ENCODE data around the gene MROH7. TPM values are rescaled to one million over a fixed set of nuclear protein-coding genes. Genes with fewer than 3 reads are reported as not detected.

Gene MROH7
- total RNA-seq, 2 donors from 2014 or later: 3.7 to 5.5 TPM

DNA sequence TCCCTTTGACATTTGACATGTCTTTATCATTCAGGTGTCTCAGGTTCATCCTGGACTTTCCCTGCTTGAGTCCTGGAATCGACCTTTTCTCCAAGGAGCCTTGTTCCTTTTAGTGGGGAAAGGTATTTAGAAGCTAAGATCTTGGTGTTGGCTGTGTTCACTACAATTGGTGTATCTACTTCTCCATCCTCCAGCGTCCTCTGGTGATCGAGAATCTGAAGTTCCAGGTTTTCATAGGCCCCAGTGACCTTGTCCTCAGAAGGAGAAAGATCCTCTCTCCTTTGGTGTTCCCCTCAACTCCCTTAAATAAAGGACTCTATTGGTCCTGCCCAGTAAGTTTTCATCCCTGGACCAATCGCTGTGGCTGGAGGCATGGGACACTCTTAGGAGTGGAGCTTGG is 22.1 kb downstream of the MROH7 start:
- H3K4me3 ChIP-seq: no peak overlapping the region
- H3K9ac ChIP-seq (ENCODE audit: low read depth in 2 of 2, low read length in 2 of 2): no peak overlapping the region
- H3K9me3 ChIP-seq: no peaks in the 10 kb centered on the region
- no peak overlapping the region for H3K27ac ChIP-seq
- DNase-seq: no peak
- H3K27me3 ChIP-seq: no peaks in the 10 kb centered on the region
- TF ChIP-seq, protein P1, sequence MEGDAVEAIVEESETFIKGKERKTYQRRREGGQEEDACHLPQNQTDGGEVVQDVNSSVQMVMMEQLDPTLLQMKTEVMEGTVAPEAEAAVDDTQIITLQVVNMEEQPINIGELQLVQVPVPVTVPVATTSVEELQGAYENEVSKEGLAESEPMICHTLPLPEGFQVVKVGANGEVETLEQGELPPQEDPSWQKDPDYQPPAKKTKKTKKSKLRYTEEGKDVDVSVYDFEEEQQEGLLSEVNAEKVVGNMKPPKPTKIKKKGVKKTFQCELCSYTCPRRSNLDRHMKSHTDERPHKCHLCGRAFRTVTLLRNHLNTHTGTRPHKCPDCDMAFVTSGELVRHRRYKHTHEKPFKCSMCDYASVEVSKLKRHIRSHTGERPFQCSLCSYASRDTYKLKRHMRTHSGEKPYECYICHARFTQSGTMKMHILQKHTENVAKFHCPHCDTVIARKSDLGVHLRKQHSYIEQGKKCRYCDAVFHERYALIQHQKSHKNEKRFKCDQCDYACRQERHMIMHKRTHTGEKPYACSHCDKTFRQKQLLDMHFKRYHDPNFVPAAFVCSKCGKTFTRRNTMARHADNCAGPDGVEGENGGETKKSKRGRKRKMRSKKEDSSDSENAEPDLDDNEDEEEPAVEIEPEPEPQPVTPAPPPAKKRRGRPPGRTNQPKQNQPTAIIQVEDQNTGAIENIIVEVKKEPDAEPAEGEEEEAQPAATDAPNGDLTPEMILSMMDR (IDR thresholded peaks at IDR 0.05): no peak
- intact Hi-C loops (cut with DNase I): no loop called here
- H3K4me1 ChIP-seq: no peaks in the 10 kb centered on the region
- no peaks in the 10 kb centered on the region for H3K36me3 ChIP-seq

DNA sequence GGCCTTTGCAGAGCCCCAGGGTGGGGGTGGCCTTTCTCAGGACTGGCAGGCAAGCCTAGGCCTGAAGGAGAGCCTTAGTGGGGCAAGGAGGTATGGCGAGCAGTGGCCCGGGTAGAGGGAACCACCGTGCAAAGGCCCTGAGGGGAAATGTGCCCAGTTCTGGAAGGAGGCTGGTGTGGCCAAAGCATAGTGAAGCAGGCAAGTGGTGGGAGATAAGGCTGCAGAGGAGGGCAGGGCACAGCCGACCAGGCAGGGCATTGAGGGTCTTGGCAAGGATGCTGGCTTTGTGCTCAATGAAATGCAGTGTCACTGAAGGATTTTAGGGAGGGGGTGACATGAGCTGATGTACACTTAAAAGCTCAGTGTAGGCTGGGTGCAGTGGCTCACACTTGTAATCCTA is 22.8 kb downstream of the MROH7 start:
- no peak for DNase-seq
- intact Hi-C loops (cut with DNase I): no loop called here

DNA sequence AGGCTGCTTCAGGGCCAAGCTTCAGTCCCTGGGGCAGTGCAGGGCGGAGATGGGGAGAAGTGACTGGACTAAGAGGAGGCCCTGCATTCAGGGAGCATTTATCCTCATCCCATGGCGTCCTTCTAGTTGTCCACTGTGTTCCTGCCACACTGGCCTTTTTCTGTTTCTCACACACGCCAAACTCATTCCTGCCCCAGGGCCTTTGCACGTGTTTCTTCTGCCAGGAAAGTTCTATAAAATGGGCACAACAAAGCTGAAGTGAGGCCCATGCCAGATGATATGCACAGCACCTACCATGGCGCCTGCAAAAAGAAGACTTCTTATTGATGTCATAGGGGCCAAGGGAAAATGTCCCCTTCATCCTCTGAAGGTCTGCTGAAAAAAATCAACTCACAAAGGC is 24.3 kb downstream of the MROH7 start:
- Histone ChIP-seq H3K9me3 (no peaks in the 10 kb centered on the region), H3K4me3 (no peak overlapping the region), H3K36me3 (no peaks in the 10 kb centered on the region), H3K9ac (ENCODE audit: low read depth in 2 of 2, low read length in 2 of 2) (no peak overlapping the region), H3K27me3 (no peaks in the 10 kb centered on the region), H3K27ac (no peak overlapping the region), H3K4me1 (no peaks in the 10 kb centered on the region)
- TF ChIP-seq, protein P1 (IDR thresholded peaks at IDR 0.05): no peak
- intact Hi-C loops (cut with DNase I): no loop called here
- no peak for DNase-seq

More for the DNA sequence above, 22.8 kb downstream of the MROH7 start:
- no peak overlapping the region for H3K9ac ChIP-seq (ENCODE audit: low read depth in 2 of 2, low read length in 2 of 2)
- H3K27ac ChIP-seq: no peak overlapping the region
- H3K4me1 ChIP-seq: no peaks in the 10 kb centered on the region
- H3K9me3 ChIP-seq: no peaks in the 10 kb centered on the region
- TF ChIP-seq, protein P1 (IDR thresholded peaks at IDR 0.05): no peak
- no peaks in the 10 kb centered on the region for H3K27me3 ChIP-seq
- H3K36me3 ChIP-seq: no peaks in the 10 kb centered on the region
- H3K4me3 ChIP-seq: no peak overlapping the region

DNA sequence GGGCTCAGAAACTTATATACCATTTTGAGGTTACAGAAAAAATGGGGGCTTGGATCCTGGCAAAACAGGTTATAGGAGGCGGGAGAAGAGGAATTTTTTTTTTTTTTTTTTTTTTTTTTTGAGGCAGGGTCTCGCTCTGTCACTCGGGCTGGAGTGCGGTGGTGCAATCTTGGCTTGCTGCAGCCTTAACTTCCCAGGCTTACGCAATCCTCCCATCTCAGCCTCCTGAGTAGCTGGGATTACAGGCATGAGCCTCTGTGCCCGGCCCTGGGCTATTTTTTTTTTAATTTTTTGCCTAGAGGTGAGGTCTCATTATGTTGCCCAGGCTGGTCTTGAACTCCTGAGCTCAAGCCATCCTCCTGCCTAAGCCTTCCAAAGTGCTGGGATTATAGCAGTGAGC is 24.7 kb downstream of the MROH7 start:
- intact Hi-C loops (cut with DNase I): no loop called here
- Histone ChIP-seq H3K27ac (no peak overlapping the region), H3K36me3 (no peaks in the 10 kb centered on the region), H3K9me3 (no peaks in the 10 kb centered on the region), H3K27me3 (no peaks in the 10 kb centered on the region), H3K4me3 (no peak overlapping the region), H3K4me1 (no peaks in the 10 kb centered on the region), H3K9ac (ENCODE audit: low read depth in 2 of 2, low read length in 2 of 2) (no peak overlapping the region)
- TF ChIP-seq, protein P1 (IDR thresholded peaks at IDR 0.05): no peak
- no peak for DNase-seq

DNA sequence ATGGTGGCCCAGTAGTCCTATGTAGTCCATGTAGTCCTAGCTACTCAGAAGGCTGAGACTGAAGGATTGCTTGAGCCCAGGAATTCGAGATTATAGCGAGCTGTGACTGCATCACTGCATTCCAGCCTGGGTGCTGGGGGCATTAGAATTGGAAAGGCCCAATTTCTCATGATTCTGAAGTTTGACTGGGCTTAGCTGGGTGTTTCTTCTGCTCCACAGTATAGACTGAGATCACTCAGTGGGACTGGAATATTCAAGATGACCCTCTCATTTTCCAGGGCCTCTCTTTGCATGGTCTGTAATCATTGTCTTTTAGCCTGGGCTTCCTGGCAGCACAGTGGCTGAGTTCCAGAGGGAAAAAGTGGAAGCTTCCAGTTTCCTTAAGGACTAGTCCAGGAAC is 26.2 kb downstream of the MROH7 start:
- intact Hi-C loops (cut with DNase I): no loop called here
- Histone ChIP-seq H3K9ac (ENCODE audit: low read depth in 2 of 2, low read length in 2 of 2) (no peak overlapping the region), H3K27ac (no peak overlapping the region), H3K4me3 (no peak overlapping the region), H3K4me1 (no peaks in the 10 kb centered on the region), H3K36me3 (no peaks in the 10 kb centered on the region), H3K9me3 (no peaks in the 10 kb centered on the region), H3K27me3 (no peaks in the 10 kb centered on the region)
- TF ChIP-seq, protein P1 (IDR thresholded peaks at IDR 0.05): no peak
- no peak for DNase-seq

DNA sequence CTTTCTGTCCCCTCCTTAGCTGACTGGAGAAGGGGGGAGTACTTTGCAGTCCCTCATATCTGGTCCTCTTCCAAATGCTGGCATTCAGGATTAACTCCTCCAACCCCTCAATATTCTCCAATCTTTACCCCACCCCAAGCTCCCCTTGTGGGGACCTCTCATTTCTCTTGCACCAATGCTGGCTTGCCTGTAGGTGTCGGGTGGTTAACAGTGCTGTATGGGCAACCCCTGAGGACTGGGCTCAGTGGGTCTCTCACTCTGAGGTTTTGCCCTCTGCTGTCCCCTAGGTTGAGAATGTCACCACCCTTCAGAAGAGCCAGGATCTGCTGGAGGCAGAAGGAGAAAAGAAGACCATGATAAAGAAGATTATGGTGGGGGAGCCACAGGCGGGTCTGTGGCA is 27.0 kb downstream of the MROH7 start:
- H3K4me1 ChIP-seq: no peaks in the 10 kb centered on the region
- H3K36me3 ChIP-seq: no peaks in the 10 kb centered on the region
- no peak overlapping the region for H3K9ac ChIP-seq (ENCODE audit: low read depth in 2 of 2, low read length in 2 of 2)
- H3K27me3 ChIP-seq: no peaks in the 10 kb centered on the region
- no peak overlapping the region for H3K4me3 ChIP-seq
- no peak for DNase-seq
- H3K9me3 ChIP-seq: no peaks in the 10 kb centered on the region
- intact Hi-C loops (cut with DNase I): no loop called here
- H3K27ac ChIP-seq: no peak overlapping the region
- TF ChIP-seq, protein P1 (IDR thresholded peaks at IDR 0.05): no peak

All from colonic mucosa (tissue), 4 donors.